Lower lobe of right lung (tissue), 2 donors: ENCODE results near the gene PNPLA7. TPM values are rescaled to one million over a fixed set of nuclear protein-coding genes. Genes with fewer than 3 reads are reported as not detected.

Experiments used
- ATAC-seq, 2 donors: fragments of 200-7000 bp; cut with Tn5 transposase; one replicate each; pipeline ENCODE4 v1.9.1; 2020 to 2022; ENCODE audit warnings: mild to moderate bottlenecking in 2 of 2, moderate library complexity in 2 of 2
- DNase-seq: peaks from one replicate; pipeline ENCODE4 v3.0.0-alpha.2; 2020
- H3K27ac ChIP-seq: fragments of 200-600 bp; one replicate; pipeline ENCODE4 v1.8.0; 2022
- H3K27me3 ChIP-seq: fragments of 200-600 bp; one replicate; pipeline ENCODE4 v1.8.0; 2022; ENCODE audit warnings: low read depth
- H3K36me3 ChIP-seq: fragments of 200-600 bp; one replicate; pipeline ENCODE4 v1.8.0; 2022; ENCODE audit warnings: mild to moderate bottlenecking
- H3K4me1 ChIP-seq: fragments of 200-600 bp; one replicate; pipeline ENCODE4 v1.8.0; 2022
- H3K4me3 ChIP-seq: fragments of 200-600 bp; one replicate; pipeline ENCODE4 v1.8.0; 2022; ENCODE audit warnings: mild to moderate bottlenecking
- H3K9me3 ChIP-seq: fragments of 200-600 bp; one replicate; pipeline ENCODE4 v1.8.0; 2022
- CTCF ChIP-seq: fragments of 200-600 bp; IDR thresholded peaks from one replicate; pipeline ENCODE4 v1.8.0; 2022; ENCODE audit warnings: antibody characterized with exemption, mild to moderate bottlenecking
- intact Hi-C: fragments of 100-400 bp; cut with DNase I; formaldehyde crosslinking; loops from one replicate; pipeline ENCODE4 v1.11.0; 2022
- total RNA-seq: library from RNA; stranded (reverse); fragmentation: NEBNext Ultra II Directional; extraction: Animal tissue kit (Norgen Biotek cat#: 25700); gene quantifications from one replicate; pipeline ENCODE4 v1.2.1, GENCODE V29; 2021
- donor health status: DM: no; HTN: yes; CAD: no; lungs with severe emphysema.

The PNPLA7 gene
- total RNA-seq, 1 donor from 2014 or later = 12.2 TPM

DNA sequence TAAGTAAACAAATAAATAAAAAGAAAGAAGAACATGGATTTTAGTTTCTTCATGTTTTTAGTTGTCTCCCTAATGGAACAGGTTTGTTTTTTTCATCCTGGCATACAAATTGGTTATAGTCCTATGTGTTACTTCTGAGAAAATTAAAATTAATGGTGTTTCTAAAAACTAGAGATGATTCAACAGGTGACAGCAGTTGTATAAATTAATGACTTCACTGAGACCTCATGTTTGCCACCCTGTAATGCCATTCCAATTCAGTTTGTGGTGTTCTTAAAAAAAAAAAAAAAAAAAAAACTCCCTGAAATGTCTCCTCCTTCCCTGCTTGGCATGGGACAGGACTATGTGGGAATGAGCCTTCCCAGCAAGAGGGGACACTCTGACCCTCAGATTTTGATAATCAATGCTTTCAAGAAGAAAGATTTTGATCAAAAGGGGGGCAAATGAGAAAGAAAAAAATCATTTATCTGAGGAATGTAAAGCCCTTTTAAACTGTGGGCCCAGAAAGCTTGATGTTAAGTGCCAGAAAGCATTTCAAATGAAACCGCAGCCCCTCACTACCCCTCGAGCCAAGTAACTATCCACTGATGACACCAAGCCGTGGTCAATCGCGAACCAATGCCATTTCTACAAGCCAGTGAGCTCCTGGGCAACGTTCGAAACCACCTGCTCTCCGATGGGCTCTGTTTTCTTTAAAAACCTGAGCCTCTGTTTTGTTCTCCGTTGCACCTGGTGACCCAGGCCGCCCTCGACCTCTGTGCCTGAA, 128.2 kb downstream of the PNPLA7 start:
- Histone ChIP-seq H3K27ac (peak overlapping the region; percentile 76), H3K27me3 (no peaks in the 10 kb centered on the region), H3K36me3 (no peaks in the 10 kb centered on the region), H3K9me3 (no peaks in the 10 kb centered on the region), H3K4me1 (peaks cover 28% of the 10 kb centered on the region), H3K4me3 (peak overlapping the region; percentile 96)
- ATAC-seq (no peak), DNase-seq (peak; percentile 34)
- TF ChIP-seq CTCF = no peak
- intact Hi-C loops = no loop called here

GRCh38 chr9:137417161-137418021, 132.8 kb downstream of the PNPLA7 start:
- TF ChIP-seq CTCF = no peak
- intact Hi-C loops = no loop called here
- Histone ChIP-seq H3K4me1 (peaks cover 18% of the 10 kb centered on the region), H3K36me3 (no peaks in the 10 kb centered on the region), H3K4me3 (peak overlapping the region; percentile 52), H3K27me3 (no peaks in the 10 kb centered on the region), H3K27ac (peak overlapping the region; percentile 56), H3K9me3 (no peaks in the 10 kb centered on the region)
- peak in 1 of 2 donors; percentile 61 for ATAC-seq
- peak; percentile 51 for DNase-seq

DNA sequence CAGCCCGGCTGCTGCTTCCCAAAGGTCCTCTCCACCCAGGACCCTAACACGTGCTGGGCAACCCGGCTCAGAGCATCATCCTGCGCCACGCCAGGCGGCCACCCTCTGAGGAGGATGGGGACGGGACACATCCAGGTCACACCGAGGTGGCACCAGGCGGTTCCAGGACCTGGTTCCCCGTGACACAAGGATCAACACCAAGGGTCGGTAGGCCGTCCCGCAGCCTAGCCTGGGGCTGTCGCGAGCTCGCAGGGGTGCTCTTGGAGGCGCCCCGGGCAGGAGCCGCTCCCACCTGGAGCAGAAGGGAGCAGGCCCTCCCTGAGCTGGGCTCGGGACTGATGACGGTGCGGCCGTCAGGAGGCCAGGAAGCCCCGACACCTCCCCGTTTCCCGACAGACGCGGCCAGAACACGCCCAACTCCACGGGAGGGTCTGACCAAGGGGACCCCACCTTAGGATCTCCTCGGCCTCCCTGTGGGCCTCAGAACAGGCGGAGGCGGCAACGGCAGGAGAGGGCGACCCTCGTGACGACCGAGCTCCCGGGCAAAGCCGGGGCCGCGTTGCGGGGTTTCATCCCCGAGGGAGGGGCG, 133.5 kb downstream of the PNPLA7 start:
- H3K9me3 ChIP-seq = no peaks in the 10 kb centered on the region
- peak in 1 of 2 donors; percentile 4 for ATAC-seq
- H3K27me3 ChIP-seq = no peaks in the 10 kb centered on the region
- no peak for TF ChIP-seq CTCF
- H3K36me3 ChIP-seq = no peaks in the 10 kb centered on the region
- DNase-seq = peak; percentile 48
- H3K4me1 ChIP-seq = peaks cover 18% of the 10 kb centered on the region
- intact Hi-C loops = no loop called here
- H3K27ac ChIP-seq = peak overlapping the region; percentile 56
- H3K4me3 ChIP-seq = peak overlapping the region; percentile 52

DNA sequence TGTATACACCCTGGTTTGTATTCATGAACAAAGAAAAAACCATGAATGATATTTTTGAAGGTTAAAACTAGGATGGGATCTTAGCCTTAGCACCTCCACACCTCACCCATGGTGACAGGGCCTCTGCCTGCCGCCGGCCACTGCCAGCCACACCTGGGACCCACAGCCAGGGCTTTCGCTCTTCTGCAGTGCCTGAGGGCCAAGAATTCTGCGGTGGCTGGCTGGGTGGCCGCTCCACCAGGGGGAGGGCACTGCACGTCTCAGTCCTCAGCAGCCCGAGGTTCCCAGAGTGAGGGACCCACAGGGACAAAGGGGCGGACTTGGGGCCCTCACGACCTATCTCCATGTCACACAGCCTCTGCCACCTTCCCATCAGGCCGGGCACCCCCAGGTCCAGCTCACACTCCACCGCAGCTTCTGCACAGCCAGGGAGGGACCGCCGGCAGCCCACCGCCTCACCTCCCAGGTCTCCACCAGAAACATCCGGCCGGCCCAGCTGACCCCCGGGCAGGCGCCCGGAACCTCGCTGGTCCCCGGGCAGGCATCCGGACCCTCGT, 134.1 kb downstream of the PNPLA7 start:
- Histone ChIP-seq H3K27me3 (no peaks in the 10 kb centered on the region), H3K4me3 (no peak overlapping the region), H3K36me3 (no peaks in the 10 kb centered on the region), H3K4me1 (peaks cover 19% of the 10 kb centered on the region), H3K27ac (no peak overlapping the region), H3K9me3 (no peaks in the 10 kb centered on the region)
- TF ChIP-seq CTCF = no peak
- ATAC-seq (no peak), DNase-seq (peak; percentile 28)
- intact Hi-C loops = no loop called here

GRCh38 chr9:137415451-137415850, 134.8 kb downstream of the PNPLA7 start:
- ATAC-seq (no peak), DNase-seq (peak; percentile 33)
- Histone ChIP-seq H3K27ac (no peak overlapping the region), H3K4me3 (no peak overlapping the region), H3K9me3 (no peaks in the 10 kb centered on the region), H3K27me3 (no peaks in the 10 kb centered on the region), H3K36me3 (no peaks in the 10 kb centered on the region), H3K4me1 (peaks cover 25% of the 10 kb centered on the region)
- intact Hi-C loops = no loop called here
- no peak for TF ChIP-seq CTCF
